ENCODE measurements around the gene NFXL1.

GRCh38 chr4:47801481-47802002, 112.8 kb downstream of the NFXL1 start:
- TF ChIP-seq EZH2 (IDR thresholded peaks at IDR 0.05; ENCODE audit: borderline replicate concordance, low read length), result no peak
- TF ChIP-seq, protein P1, sequence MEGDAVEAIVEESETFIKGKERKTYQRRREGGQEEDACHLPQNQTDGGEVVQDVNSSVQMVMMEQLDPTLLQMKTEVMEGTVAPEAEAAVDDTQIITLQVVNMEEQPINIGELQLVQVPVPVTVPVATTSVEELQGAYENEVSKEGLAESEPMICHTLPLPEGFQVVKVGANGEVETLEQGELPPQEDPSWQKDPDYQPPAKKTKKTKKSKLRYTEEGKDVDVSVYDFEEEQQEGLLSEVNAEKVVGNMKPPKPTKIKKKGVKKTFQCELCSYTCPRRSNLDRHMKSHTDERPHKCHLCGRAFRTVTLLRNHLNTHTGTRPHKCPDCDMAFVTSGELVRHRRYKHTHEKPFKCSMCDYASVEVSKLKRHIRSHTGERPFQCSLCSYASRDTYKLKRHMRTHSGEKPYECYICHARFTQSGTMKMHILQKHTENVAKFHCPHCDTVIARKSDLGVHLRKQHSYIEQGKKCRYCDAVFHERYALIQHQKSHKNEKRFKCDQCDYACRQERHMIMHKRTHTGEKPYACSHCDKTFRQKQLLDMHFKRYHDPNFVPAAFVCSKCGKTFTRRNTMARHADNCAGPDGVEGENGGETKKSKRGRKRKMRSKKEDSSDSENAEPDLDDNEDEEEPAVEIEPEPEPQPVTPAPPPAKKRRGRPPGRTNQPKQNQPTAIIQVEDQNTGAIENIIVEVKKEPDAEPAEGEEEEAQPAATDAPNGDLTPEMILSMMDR (IDR thresholded peaks at IDR 0.05; ENCODE audit: low read length), result no peak

Data from OCI-LY1 (cell line).